HG02759 (cell line): Measurements from ENCODE around the gene MMS19.

Experiments
- ATAC-seq: cut with Tn5 transposase; IDR thresholded peaks from one replicate; pipeline ENCODE4 v1.9.1; 2021; ENCODE audit warnings: mild to moderate bottlenecking, moderate library complexity; ENCODE audit not compliant: unreplicated experiment

MMS19 gene, protein sequence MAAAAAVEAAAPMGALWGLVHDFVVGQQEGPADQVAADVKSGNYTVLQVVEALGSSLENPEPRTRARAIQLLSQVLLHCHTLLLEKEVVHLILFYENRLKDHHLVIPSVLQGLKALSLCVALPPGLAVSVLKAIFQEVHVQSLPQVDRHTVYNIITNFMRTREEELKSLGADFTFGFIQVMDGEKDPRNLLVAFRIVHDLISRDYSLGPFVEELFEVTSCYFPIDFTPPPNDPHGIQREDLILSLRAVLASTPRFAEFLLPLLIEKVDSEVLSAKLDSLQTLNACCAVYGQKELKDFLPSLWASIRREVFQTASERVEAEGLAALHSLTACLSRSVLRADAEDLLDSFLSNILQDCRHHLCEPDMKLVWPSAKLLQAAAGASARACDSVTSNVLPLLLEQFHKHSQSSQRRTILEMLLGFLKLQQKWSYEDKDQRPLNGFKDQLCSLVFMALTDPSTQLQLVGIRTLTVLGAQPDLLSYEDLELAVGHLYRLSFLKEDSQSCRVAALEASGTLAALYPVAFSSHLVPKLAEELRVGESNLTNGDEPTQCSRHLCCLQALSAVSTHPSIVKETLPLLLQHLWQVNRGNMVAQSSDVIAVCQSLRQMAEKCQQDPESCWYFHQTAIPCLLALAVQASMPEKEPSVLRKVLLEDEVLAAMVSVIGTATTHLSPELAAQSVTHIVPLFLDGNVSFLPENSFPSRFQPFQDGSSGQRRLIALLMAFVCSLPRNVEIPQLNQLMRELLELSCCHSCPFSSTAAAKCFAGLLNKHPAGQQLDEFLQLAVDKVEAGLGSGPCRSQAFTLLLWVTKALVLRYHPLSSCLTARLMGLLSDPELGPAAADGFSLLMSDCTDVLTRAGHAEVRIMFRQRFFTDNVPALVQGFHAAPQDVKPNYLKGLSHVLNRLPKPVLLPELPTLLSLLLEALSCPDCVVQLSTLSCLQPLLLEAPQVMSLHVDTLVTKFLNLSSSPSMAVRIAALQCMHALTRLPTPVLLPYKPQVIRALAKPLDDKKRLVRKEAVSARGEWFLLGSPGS

DNA sequence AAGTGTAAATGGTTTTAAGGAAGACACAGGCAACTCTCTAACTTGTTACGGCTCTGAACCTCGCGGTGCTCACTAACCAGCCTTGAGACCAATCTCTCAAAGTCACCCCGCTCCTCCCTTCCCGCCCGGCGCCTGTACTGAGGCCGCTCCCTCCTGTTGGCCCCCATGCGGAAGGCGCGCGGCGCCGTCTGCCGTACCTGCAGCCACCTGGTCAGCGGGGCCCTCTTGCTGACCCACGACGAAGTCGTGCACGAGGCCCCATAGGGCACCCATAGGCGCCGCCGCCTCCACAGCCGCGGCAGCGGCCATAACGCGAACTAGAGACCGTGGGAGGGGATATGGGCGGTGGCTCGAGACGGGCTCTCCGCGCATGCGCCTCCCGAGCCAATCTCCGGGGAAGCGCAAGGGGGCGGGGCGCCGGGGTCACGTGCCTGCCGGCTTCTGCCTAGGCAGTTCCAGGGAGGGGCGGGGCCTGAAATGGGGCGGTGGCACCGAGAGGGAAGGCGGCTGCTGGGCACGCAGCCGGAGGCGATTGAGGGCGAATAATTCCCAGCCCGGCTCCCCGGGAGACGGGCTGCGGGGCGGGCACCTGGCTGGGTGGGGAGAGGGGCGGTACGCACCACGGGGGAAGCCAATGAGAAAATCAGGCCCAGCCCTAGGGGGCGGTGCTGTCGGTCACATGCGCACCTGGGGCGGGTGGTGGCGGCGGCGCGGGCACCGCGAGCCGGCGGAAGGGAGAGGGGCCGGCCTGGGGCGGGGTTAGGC, at the start of gene MMS19:
MMS19 (minus strand) TSS at position 347 of the 765 bp plus-strand sequence; CDS start at position 309, 38 bp downstream.
- ATAC-seq = peak; percentile 91

GRCh38 chr10:97547962-97548361, 49.7 kb upstream of the MMS19 start:
- no peak for ATAC-seq

GRCh38 chr10:97547271-97547600, 49.0 kb upstream of the MMS19 start:
- ATAC-seq = no peak

DNA sequence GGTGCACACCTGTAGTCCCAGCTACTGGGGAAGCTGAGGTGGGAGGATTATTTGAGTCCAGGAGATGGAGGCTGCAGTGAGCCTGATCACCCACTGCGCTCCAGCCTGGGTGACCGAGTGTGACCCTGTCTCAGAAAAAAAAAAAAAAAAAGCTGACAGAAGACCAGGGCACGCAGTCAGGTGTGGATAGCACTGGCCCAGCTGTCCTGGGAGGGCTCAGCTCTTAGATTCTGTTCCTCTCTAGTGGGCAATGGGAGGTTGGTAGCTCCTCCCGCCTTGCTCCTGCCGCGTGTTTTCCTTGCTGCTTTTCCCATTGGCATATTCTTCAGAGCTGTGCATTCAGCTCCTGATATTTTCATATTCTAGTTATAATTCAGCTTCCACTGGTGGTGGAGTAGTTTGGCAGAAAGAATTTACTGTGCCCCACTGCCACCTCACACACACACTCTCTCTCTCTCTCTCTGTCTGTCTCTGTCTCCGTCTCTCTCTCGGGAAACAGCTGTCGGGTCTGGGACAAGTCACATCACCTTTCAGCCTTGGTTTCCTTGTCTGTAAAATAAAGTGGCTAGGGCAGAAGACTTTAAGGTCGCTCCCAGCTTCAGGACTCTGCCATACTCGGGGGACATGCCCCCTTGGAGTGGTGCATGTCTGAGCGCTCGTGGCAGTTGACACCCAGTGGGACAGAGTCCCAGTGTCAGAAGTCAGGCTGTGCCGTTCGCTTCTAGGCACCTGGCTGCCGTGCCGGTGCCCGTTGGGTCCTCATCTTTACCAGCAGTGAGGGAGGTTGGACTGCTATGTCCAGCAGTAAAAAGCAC, 48.4 kb upstream of the MMS19 start:
- ATAC-seq = no peak

- peak; percentile 48 for ATAC-seq
Observed at GRCh38 chr10:97543025-97543546, 44.9 kb upstream of the MMS19 start.

DNA sequence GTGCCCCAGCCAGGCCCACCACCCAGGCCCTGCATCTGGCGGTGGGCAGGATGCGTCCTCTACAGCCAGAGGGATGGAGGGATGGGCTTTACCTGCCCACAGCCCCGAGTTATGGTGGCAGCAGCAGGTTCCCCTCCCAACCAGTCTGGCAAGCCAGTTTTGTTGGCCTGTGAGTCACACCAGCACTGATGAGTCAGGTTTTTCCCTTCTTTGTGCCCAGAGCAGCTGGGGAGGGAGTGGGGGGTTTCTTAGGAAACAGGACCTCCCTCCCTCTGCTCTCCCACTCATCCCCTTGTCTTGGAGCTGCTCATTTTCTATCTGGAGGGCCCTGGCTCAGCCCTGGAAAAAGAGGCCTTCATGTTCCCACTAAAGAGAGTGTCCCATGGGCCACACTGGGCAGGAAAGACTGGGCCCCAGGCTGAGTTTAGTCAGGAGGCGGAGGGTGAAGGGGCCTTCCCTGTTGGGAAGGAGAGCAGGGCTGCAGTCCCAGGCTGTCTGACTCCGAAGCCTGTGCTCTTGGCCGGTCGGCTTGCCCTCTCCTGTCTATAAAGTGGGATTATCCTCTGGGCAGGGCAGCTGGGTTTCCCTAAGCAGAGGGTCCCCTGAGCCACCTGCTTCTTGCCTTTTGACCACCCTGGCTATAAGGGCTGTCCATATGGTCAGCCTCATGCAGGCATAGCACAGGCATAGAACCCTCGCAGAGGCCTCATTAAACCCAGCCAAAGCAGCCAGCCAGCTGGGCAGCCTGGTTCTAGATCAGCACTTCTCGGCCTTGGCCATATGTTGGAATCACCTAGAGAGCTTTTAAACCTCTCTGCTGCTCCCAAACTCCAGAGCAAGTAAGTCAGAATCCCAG, 44.2 kb upstream of the MMS19 start:
- no peak for ATAC-seq

GRCh38 chr10:97540669-97541500, 42.7 kb upstream of the MMS19 start:
- no peak for ATAC-seq

GRCh38 chr10:97539523-97540200, 41.4 kb upstream of the MMS19 start:
- ATAC-seq = no peak

- ATAC-seq = no peak
Observed at GRCh38 chr10:97538839-97539238, 40.6 kb upstream of the MMS19 start.

DNA sequence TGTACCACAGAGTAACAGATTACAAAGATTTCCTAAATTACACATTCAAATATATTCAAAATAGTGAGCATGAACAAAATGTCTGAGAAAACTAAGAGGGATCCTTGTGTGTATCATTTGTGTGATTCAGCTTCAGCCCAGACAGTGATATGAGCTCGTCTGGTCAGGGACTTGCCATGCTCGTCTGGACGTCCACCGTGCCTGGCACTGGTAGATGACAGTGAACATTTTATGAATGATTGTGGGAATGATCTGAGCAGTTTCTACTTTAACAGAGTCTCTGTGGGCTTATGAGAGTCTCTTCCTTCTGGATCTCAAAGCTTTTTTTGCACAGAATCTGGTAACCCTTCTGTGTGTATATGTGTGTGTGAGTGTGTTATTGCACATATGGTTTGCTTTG, 40.2 kb upstream of the MMS19 start:
- no peak for ATAC-seq

DNA sequence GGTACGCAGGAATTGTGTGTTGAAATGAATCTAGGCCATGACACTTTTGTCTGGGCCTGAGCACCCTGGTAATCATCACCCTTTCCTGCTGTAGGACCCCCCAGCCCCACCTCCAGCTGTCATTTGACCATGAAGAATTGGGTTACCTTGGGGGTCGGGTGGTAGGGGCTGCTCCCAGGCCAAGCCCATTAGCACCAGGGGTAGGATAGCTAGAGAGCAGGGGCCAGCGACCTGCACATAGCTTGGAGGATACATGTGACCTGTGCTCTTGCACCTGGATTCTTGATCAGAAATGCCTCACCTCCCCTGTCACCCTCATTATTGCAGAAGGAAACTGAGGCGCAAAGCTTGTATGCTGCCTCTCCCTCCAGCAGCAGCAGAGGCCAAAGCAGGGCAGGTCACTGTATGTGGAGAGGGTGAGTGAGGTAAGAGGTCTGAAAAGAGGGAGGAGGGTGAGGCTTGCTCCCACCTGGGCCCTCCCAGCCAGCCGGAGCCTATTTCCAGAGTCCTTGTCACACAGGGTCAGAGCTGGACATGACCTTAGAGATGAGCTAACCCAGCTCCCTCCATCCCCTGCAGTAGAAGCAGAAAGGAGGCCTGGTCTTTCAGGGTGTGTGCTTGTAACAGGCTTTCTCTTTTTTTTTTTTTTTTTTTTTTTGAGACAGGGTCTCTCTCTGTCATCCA, 39.1 kb upstream of the MMS19 start:
- ATAC-seq = no peak

GRCh38 chr10:97534746-97535367, 36.6 kb upstream of the MMS19 start:
- no peak for ATAC-seq

DNA sequence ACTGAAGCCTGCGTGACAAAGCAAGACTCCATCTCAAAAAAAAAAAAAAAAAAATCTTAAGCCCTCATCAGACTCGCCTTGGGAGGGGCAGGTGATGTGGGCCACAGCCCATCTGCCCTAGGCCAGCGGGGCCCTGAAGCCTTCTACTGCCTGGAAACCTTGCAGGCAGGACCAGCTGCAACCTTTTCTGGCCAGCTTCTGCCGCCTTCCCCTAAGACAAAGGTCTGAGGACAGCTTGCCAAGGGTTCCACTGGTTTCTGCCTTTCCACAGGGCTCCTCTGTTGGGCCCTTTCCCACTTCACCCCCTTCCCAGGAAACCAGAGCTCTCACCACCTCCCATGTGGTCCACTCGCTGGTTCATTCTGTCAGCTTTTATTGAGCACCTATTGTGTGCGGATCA, 35.7 kb upstream of the MMS19 start:
- ATAC-seq = no peak

DNA sequence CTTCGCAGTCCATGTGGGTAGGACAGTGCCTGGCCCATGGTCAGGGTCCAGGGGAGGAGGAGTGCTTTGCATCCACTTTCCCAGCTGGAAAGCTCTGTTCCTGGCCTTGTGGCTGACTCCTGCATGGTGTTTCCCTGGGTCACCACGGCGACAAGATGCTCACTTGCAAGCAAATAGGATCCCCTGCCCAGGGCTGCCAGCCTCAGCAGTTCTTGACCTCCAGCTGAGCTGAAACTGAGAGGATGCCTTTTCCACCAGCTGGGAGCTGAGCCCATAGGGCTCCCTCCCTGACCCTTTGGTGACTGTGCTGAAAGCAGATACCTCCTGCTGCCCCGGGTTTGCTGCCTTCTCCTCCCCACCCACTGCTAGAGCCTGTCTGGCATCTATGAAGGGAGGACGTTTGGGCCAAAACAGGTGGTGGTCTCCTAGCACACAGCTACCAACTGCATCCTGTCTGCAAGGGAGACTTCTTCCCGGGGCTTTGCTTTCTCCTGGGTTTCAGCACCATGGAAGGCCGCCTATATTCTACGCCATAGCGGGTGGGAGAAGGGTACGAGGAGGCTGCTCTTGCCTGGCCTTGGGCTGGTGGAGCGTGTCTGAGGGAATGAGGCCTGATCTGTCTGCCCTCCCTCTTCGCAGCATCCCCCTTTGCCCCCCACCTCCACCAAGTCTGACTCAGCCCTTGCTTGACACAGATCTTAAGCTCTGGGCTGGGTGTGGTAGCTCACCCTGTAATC, 34.9 kb upstream of the MMS19 start:
- no peak for ATAC-seq

GRCh38 chr10:97531401-97531986, 33.3 kb upstream of the MMS19 start:
- no peak for ATAC-seq
